IPS DF 4.7 (cell line): ENCODE measurements around the gene PPP1R9A.
A peak's percentile ranks its signal among the peaks of the same experiment; 100 is the strongest.

ENCODE experiments used
- DNase-seq: peaks from one replicate; pipeline ENCODE4 v3.0.0-alpha.2; 2013; ENCODE audit warnings: low spot score; ENCODE audit errors: extremely low read depth

The PPP1R9A gene

DNA sequence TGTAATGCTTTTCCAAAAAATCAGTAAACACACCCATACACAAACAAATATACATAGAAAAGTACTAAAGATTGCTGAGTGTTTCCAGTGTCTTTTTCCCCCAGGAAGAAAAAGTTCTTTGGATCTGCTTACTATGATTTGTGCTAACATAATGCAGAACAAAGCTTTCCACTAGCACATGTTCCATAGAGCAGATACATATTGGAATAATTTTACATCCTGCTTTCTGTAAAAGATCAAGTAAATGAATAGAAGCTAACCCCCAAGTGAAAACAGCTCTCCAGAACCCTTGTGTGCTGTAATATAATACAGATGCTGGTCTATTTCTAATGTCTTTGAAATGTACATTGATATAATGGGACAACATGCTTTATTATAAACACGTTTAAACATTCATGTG lies 291.5 kb downstream of the PPP1R9A start:
- no peak for DNase-seq

DNA sequence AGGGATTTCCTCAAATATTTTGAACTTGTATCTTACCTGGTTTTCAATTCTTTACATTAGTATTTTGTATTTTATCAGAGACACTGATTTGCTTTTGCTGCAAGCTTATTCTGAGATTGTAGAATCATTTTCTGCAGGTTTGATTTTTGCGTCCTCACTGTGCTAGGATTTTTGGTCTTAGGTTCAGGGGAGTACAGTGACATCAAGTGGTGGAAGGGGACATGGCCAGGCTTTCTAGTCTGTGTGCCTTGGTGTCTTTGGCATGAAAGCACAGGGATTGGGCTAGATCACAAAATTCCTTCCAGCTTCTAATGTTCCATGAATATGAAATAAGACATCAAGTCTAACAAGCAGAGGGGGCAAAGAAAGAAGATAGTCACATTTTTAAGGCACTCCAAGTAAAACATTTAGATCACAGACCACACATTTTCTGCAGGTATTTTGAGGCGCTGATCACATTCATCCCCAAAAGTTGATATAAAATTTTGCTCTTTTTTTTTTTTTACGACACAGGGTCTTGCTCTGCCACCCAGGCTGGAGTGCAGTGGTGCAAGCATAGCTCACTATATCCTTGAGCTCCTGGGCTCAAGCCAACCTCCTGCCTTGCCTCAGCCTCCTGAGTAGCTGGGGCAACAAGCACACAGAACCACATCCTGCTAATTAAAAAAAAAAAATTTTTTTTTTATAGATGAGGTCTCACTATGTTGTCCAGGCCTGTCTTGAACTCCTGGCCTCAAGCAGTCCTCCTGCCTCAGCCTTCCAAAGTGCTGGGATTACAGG lies 292.6 kb downstream of the PPP1R9A start:
- DNase-seq, result peak; percentile 22

DNA sequence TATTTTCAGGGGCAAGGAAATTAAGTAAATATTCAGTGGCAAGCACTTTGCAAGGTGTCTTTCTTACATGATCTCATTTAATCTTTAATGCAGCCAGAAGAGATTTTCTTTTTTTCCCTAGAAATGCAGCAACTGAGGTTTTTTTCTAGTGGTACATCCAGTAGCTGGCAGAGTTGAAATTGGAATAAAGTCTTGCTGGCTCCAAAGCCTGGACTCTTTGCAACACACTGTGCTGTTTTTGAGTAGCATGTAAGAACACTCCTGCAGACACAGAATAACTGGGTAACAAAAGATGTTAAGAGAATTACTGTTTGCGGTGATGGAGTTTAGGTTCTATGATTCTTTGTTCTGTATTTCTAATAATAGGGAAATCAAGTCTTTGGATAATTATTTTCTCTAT lies 293.3 kb downstream of the PPP1R9A start:
- DNase-seq, result no peak

DNA sequence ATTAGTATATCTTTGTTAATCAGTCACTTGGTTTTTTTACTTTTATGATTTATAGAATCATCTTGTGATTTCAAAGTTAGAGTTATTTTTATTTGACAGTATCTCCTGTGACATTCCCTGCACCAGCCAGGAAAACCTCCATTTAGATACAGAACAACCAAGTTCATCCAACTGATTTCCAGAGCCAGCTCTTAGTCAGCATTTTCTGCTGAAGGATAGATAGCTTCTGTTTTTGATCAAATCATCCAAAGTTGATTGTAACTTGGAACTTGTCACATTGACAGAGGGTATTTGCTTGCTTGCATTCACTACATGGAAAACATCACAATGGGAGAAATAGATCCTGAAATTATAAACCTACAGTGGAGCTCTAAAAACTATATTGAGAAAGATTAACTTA lies 294.3 kb downstream of the PPP1R9A start:
- no peak for DNase-seq

DNA sequence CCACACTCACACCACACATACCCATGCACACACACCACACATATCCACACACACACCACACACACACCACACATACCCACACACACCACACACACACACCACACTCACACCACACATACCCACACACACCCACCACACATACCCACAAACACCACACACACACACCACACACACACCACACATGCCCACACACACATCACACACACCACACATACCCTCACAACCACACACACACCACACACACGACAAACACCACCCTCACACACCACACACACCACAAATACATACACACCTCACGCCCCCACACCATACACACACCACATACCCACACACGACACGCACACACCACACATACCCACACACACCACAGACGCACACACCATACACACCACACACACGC lies 297.2 kb downstream of the PPP1R9A start:
- DNase-seq, result no peak

DNA sequence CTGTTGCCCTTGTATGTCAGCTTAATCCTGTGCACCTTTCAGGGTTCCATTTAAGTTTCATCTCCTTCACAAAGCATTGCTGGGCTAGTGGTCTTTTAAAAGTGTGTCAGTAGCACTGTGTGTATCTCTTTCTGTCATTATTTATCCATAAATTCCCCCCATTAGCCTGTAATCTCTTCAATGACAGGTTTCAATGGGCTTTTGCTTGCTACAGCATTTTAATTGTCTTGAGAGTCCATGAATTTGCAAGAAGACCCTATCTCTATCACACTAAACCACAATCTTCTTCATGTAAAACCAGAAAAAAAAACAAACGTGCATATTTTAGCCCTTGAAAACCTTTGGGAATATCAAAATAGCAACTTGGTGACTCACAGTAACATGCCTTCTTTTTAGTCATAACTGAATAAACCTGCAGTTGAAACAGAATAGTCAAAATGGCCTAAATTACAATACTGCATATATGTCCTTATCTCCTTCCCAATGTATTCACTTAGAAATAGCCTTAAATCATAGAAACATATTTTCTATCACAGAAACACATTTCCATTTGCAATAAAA lies 298.4 kb downstream of the PPP1R9A start:
- no peak for DNase-seq

DNA sequence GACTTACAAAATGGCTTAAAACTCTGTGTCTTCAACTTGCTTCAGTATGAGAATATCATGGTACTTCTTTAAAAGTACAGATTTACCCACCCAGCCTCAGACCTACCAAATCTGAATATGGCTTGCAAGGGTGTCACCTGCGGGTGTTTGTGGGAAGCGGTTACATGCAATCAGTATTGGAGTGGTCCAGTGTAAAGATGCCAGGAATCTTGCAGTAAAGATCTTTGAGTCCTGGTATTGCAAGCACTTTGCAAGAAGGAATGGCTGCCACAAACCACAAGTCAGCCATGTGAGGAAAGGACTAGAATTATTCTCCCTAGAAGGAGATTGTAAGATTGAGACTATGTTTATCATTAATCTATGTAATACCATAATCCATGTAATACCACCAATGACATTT lies 301.9 kb downstream of the PPP1R9A start:
- no peak for DNase-seq

DNA sequence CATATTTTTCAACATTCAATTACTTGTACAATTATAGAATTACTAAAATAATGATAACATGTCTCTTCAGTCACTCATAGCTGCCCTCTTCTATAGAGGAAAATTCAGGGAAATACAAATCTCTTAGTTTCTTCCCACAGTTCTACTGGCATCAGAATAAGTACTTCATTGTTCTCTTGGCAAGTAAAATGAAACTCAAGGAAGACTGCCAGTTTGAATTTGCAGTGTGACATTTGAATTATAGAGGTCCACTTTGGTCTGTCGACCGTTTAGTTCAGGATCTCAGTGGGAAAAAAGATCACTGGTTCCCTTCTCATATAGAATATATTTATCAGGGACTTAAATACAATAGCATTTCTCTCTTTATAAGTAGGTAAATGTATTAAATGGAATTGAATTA lies 302.4 kb downstream of the PPP1R9A start:
- DNase-seq, result no peak

DNA sequence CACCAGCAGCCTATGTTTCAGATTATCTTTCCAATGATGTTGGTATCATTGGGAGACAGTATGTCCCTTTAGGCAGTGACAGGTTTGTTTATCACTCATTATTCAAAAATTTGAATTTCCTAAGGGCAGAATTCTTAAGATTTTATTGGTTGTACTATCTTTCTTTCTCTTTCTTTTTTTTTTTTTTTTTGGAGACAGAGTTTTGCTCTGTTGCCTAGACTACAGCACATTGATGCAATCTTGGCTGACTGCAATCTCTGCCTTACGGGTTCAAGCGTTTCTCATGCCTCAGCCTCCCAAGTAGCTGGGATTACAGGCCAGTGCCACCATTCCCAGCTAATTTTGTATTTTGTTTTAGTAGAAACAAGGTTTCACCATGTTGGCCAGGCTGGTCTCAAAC lies 305.8 kb downstream of the PPP1R9A start:
- no peak for DNase-seq

DNA sequence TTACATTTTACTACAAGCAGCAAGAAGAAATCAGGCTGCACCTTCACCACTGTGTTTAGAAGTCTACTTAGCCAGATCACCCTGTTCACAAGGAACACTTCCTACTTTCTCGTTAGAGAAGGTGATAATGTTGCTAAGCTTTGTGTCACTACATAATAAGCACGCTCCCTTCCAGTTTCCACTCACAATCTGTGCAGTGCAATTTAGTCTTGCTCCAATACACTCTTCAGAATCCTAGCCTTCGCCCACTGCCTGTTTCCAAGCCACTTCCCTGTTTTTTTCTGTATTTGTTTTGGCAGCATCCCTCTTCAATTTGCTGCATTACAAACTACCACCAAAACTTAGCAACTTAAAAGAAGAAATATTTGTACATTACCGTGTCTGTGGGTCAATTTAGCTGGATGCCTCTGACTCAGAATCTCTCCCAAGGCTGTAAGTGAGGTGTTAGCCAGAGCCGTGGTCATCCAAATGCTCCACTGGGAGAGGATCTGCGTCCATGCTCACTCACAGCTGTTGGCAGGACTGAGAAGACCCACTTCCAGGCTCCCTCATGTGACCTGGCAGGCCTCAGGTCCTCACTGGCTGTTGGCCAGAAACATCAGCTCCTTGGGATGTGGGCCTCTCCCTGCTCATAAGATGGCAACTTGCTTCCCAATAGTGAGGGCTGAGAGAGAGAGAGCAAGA lies 306.6 kb downstream of the PPP1R9A start:
- DNase-seq, result no peak

DNA sequence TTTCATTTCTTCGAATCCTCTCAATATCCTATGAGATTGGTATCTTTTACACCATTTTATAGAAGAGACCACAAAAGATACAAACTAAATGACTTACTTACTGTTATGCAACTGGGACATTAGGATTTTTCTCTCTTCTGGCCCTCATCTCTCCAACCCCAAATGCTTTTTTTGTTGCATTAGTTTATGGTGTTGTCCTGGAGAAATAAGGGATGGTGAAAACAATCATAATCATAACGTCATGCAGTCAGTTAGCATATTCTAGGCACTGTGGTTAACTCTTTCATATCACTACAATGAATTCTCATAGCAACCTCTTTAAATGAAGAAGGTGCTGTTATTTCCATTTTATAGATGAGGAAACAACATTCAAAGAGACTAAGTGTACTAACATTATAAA lies 312.3 kb downstream of the PPP1R9A start:
- no peak for DNase-seq

DNA sequence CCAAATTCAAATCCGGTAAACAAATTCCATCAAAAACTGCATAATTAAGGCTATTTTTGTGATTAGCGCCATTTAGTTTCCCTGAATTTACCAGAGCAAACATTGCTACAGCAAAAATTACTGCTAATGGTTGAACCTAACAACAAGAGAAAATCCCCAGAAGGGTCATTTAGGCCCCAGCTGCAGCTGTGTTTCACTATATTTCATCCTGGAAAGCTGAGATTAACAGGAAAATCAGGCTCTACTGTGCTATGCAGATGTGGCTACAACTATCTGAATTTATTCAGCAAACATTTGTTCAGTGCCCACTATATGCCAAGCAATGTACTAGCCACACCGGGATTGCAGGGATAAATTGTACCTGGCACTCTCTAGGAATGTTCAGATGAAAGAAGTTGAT lies 312.9 kb downstream of the PPP1R9A start:
- no peak for DNase-seq

DNA sequence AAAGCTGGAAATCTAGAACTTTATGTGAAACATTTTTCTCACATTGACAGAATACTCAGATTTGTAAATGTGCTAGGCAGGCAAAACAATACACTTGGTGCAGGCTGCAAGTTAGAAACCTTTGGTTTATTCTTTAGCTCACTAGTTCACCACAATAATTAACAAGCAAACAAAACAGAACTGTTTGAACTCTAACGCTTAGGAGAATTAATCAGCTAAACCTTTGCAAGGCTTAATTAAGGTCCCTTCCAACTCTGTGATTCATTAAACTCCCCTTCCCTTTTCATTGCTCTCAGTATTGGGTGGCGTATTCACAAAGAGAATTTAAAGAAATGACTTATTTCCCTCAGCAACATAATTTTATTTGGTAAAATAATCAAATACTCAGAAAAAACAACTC lies 317.9 kb downstream of the PPP1R9A start:
- no peak for DNase-seq

DNA sequence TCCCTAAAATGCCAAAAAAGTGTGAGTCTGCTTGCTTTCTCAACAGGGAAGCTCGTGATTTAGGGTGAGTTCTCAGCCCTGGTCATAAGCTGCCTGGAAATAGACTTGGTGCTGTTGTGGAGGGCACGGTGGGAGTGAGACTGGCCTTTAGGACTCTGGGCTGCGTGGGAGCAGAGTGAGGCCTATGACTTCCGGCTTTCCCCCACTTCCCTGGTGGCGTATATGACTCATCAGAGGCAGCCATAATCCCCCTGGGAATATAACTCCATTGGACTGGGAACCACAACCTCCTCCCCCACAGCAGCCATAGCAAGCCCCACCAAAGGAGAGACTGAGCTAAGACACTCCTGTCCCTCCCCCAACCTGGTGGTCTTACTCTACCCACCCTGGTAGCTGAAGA lies 321.9 kb downstream of the PPP1R9A start:
- no peak for DNase-seq

DNA sequence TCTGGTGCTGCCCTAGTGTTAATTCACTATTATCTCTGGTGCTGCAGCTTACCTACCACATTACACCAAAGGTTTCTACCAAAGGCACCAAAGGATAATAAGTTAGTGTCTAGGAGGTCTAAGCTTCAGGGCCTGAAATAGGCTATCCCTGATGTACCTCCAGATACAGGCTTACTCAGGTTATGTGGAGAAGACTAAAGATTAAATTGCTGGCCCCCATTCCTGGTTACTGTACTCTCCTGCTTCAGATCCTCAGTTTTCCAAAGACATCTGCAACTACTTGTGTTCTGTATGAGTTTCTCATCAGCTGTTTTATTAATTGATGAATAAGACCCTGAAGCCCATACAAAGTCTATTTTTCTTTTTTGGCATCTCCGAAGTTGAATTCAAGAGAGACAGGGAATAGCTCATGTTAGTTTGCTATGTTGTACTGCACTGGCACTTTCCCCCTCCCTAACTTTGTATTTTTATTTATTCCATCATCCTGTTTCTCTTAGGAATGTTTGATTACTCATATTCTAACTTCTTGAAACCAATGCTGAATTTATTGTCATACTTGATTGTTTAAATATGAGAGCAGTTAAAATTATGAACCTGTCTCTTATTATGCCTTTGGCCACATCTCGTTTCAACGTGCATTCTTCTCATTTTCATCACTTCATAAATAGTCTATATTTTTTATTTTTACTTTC lies 331.0 kb downstream of the PPP1R9A start:
- no peak for DNase-seq

DNA sequence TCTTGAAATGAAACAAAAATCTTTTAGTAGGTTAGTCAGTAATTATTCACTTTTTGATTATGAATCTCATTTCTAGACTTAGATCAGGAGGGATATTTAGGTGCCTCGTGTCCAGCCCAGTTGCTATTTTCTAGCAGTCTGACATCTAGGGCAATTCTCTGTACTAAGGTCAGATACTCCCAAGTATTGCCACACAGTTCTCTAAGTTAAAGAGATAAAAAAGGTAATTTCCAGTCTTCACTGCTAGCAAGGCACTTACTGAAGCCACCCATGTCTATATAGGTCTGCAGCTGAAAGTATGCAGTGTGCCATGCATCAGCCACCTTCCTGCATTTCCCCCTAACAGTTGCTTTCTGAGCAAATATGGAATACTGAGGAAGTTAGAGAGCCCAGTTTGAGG lies 333.5 kb downstream of the PPP1R9A start:
- DNase-seq, result no peak

DNA sequence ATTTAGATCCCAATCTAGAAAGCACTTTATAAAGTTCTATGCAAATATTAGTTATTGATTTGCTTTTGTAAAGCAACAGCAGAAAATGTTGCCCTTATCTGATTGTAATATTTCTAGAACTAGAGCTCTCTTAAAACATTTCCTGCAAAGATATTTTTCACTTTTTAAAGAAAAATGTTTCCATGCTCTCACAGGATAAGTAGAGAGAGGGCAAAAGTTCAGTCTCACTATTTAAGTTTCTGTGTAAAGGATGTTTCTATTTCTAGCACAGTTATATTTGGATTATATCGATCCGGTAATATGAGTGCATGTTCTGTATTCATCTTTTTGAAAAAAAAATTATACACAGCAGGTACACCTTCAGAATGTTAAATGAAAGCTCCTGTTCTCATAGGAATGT lies 334.9 kb downstream of the PPP1R9A start:
- no peak for DNase-seq

DNA sequence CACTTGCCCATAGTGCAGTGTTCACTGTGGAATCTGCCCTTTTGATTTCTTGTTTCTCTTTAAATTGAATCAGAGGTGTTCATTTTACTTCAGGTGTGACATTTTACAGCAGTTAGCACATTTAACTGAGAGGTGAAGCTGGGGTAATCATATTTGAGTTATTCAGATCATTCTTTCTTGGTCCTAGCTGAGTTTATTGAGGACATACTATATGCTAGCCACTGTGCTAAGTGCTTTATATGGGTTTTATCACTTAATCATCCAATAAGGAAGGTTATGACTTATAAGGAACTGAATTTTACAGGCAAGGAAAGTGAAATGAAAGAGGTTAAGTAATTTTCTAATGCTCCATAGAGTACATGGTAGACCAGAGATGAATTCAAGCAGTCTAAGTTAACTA lies 337.2 kb downstream of the PPP1R9A start:
- no peak for DNase-seq

DNA sequence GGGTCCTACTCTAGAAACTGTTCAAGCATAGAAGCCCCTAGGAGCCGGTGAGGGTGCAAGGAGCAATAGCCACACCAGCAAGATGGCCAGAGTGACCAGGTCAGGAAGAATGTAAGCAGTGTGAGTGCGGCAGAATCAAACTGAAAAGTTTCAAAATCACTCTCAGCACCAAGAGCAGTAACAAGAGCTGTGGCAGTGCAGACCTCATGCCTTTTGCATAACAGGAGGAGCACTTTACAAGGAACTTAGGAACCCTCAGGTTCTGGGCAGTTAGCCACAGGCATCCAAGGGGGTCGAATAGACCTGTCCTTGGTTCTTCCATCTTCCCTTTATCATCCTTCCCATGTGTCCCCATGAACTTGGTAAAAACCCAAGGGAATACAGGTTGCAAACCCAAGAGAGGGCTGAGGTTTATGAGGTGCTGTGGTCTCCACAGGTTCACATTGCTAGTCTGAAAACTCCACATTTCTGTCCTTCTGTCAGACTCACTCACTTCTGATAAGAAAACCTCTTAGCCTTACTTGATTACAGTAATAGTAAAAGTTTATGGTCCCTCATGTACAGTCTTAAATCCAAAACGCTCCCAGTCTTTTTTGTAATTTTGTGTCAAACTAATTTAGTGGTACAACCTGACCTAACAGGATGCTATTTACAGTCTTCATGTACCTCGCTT lies 338.6 kb downstream of the PPP1R9A start:
- DNase-seq, result peak; percentile 19

DNA sequence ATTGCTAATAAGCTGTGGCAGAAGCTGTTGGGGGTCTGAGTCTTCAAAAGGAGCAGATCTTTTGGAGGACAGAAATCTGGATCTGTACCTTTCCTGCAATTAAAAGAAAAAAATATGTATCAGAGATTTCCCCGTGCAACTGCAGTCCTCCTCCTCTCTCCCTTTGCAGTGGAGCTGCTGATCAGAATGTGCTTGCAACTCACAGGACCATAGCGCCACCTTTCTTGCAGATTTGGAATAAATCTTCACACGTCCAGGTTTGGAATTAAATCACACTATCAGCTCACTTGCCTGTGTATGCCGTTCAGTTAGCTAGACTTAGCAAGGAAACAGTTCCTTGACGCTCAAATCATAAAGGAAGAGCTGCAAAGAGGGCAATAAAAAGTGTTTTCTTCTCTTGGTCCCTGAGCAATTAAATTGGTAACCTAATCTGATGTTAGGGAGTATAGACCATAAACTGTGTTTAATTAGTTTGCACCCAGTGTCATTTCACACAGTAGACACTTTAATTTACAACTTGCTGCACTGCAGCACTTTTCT lies 339.5 kb downstream of the PPP1R9A start:
- peak; percentile 51 for DNase-seq

DNA sequence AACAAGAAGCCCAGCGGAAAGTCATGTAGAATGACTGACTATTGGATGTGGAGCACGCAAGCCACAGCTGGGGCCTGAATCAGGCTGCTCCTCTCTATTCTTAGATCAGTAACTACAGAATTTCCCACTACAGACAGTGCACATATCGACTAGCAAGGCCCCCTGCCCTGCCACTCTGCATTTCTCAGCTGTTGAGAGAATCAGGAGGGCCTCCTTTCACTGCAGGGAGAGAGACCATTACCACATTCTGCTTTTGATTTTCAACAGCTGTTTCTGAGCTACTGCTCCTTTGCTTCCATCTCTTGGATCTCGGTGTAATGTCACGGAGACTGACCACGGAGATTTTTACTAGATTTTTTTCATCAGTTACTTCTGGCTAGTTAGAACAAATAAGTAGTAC lies 343.2 kb downstream of the PPP1R9A start:
- DNase-seq, result no peak
